Keratinocyte (primary cell): ENCODE results near the gene C20orf173. TPM values are rescaled to one million over a fixed set of nuclear protein-coding genes. Genes with fewer than 3 reads are reported as not detected.

ENCODE experiments used
- DNase-seq: peaks from one replicate; pipeline ENCODE4 v3.0.0-alpha.2; 2011; ENCODE audit warnings: low read depth, missing footprints, low spot score
- FAIRE-seq: peaks from 2 replicates; lab custom pipeline; 2011; peaks lifted over from hg19 to GRCh38; lab: Jason Lieb, UNC
- H2AFZ ChIP-seq: 2 replicates; pipeline ENCODE4 v1.6.0; 2012; ENCODE audit warnings: low read length, control low read depth, inconsistent platforms; ENCODE audit not compliant: control insufficient read depth
- H3K27ac ChIP-seq: 2 replicates; pipeline ENCODE4 v1.5.1; 2011; ENCODE audit warnings: low read length; ENCODE audit not compliant: control insufficient read depth, insufficient read depth
- H3K27me3 ChIP-seq: 3 replicates; pipeline ENCODE4 v1.6.0; 2011; ENCODE audit warnings: low read length; ENCODE audit not compliant: control insufficient read depth, insufficient read depth; ENCODE audit errors: extremely low read depth
- H3K36me3 ChIP-seq, 2 experiments: 2 replicates in 1 of 2; 3 replicates in 1 of 2; pipeline ENCODE4 v1.5.1; 2011; ENCODE audit warnings: low read length in 2 of 2, mild to moderate bottlenecking in 1 of 2; ENCODE audit not compliant: control insufficient read depth in 2 of 2, insufficient read depth in 2 of 2; ENCODE audit errors: extremely low read depth in 1 of 2
- H3K4me1 ChIP-seq: 3 replicates; pipeline ENCODE4 v1.5.1; 2011; ENCODE audit warnings: low read length; ENCODE audit not compliant: control insufficient read depth, insufficient read depth; ENCODE audit errors: extremely low read depth
- H3K4me2 ChIP-seq: 3 replicates; pipeline ENCODE4 v1.6.0; 2011; ENCODE audit warnings: low read depth, low read length; ENCODE audit not compliant: control insufficient read depth, insufficient read depth; ENCODE audit errors: extremely low read depth
- H3K4me3 ChIP-seq, 3 experiments: fragments of 200-600 bp in 1 of 3; sonication (generic) in 1 of 3; 2 replicates in 2 of 3; 3 replicates in 1 of 3; pipeline ENCODE4 v1.5.1; 2011 to 2016; ENCODE audit warnings: low read length in 3 of 3, mild to moderate bottlenecking in 3 of 3, control low read depth in 2 of 3, inconsistent platforms in 1 of 3, low read depth in 1 of 3, mixed read lengths in 1 of 3, mixed run types in 1 of 3, moderate library complexity in 1 of 3; ENCODE audit not compliant: control insufficient read depth in 2 of 3, insufficient read depth in 2 of 3; ENCODE audit errors: extremely low read depth in 1 of 3
- H3K79me2 ChIP-seq: 2 replicates; pipeline ENCODE4 v1.6.0; 2012; ENCODE audit warnings: low read length; ENCODE audit not compliant: control insufficient read depth, insufficient read depth
- H3K9ac ChIP-seq: 3 replicates; pipeline ENCODE4 v1.6.0; 2011; ENCODE audit warnings: low read length; ENCODE audit not compliant: control insufficient read depth, insufficient read depth; ENCODE audit errors: extremely low read depth
- H3K9me1 ChIP-seq: 3 replicates; pipeline ENCODE4 v1.6.0; 2011; ENCODE audit warnings: low read length; ENCODE audit not compliant: control insufficient read depth, insufficient read depth; ENCODE audit errors: extremely low read depth
- H3K9me3 ChIP-seq: 2 replicates; pipeline ENCODE4 v1.5.1; 2012; ENCODE audit warnings: low read depth, low read length; ENCODE audit not compliant: control insufficient read depth
- H4K20me1 ChIP-seq: 3 replicates; pipeline ENCODE4 v1.6.0; 2011; ENCODE audit warnings: low read length; ENCODE audit not compliant: control insufficient read depth, insufficient read depth; ENCODE audit errors: extremely low read depth
- EZH2 ChIP-seq: IDR thresholded peaks from one replicate; pipeline ENCODE4 v1.6.1; 2012; ENCODE audit warnings: inconsistent platforms, mild to moderate bottlenecking, low read length, moderate library complexity
- dilution Hi-C: fragments of 300-500 bp; cut with MboI; formaldehyde crosslinking; loops from one replicate; pipeline ENCODE4 v1.7.0; 2020; ENCODE audit warnings: low sequenced_read_pairs; ENCODE audit not compliant: extremely low pct_ligation_motif_present
- polyA plus RNA-seq, 5 experiments: library from polyadenylated mRNA; depleted of rRNA in 3 of 5; stranded (reverse) in 3 of 5; stranded (forward) in 1 of 5; unstranded in 1 of 5; fragments of >200 nt; gene quantifications; 1 replicate in 1 of 5; 2 replicates in 3 of 5; 3 replicates in 1 of 5; pipeline versions ENCODE4 v1.2.1 to v1.2.3, GENCODE V29; 2011 to 2012; ENCODE audit warnings: missing spikeins in 2 of 5, low read depth in 1 of 5, low replicate concordance in 1 of 5
- TF ChIP-seq, protein P1 (sequence below), 3 experiments: IDR thresholded peaks in 1 of 3; conservative IDR thresholded peaks in 1 of 3; optimal IDR thresholded peaks in 1 of 3; 2 replicates in 2 of 3; 3 replicates in 1 of 3; pipeline versions ENCODE3 to v1.5.1; 2011; ENCODE audit warnings: low read length in 3 of 3, mild to moderate bottlenecking in 3 of 3, moderate library complexity in 2 of 3, control low read depth in 1 of 3, inconsistent platforms in 1 of 3; ENCODE audit not compliant: insufficient read depth in 2 of 3; ENCODE audit errors: extremely low read depth in 1 of 3

The C20orf173 gene
- polyA plus RNA-seq, 1 donor (not counting 4 experiments of a cell fraction or from before 2014, with no cell fraction given), result not detected

DNA sequence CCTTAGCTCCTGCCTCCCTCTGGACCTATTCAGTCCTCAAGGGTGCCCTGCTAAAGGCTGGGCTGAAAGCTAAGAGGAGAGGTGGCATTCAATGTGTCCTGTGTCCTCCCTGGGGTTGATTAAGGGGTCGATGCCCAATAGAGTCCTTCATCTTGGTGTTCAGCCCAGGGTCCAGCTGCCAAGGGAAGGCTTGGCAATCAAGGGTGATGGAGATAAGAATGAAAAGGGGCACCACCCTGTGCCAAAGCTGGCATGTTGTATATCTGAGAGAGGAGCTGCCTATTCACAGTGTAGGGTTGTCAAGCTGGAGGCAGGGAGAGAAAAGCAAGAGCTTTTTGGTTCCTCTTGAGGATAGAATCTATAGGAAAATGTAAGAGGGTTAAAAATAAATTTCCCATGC lies 12.3 kb downstream of the C20orf173 start:
- H2AFZ ChIP-seq, result no peak overlapping the region
- H3K27ac ChIP-seq, result no peak overlapping the region
- DNase-seq, result no peak
- H3K9ac ChIP-seq, result no peak overlapping the region
- no peaks in the 10 kb centered on the region for H3K79me2 ChIP-seq
- dilution Hi-C loops, result no loop called here
- H3K27me3 ChIP-seq, result no peaks in the 10 kb centered on the region
- H4K20me1 ChIP-seq, result peaks cover 3% of the 10 kb centered on the region
- FAIRE-seq, result no peak
- no peak for TF ChIP-seq EZH2
- TF ChIP-seq, protein P1, sequence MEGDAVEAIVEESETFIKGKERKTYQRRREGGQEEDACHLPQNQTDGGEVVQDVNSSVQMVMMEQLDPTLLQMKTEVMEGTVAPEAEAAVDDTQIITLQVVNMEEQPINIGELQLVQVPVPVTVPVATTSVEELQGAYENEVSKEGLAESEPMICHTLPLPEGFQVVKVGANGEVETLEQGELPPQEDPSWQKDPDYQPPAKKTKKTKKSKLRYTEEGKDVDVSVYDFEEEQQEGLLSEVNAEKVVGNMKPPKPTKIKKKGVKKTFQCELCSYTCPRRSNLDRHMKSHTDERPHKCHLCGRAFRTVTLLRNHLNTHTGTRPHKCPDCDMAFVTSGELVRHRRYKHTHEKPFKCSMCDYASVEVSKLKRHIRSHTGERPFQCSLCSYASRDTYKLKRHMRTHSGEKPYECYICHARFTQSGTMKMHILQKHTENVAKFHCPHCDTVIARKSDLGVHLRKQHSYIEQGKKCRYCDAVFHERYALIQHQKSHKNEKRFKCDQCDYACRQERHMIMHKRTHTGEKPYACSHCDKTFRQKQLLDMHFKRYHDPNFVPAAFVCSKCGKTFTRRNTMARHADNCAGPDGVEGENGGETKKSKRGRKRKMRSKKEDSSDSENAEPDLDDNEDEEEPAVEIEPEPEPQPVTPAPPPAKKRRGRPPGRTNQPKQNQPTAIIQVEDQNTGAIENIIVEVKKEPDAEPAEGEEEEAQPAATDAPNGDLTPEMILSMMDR (optimal IDR thresholded peaks at IDR 0.05 in 1 of 3, IDR thresholded peaks at IDR 0.05 in 1 of 3, conservative IDR thresholded peaks at IDR 0.05 in 1 of 3; ENCODE audit: extremely low read depth in 1 of 3, insufficient read depth in 2 of 3, low read length in 3 of 3), result no peak
- H3K9me3 ChIP-seq, result no peaks in the 10 kb centered on the region
- no peak overlapping the region for H3K4me3 ChIP-seq
- peaks cover 0 to 6% of the 10 kb centered on the region in 2 experiments for H3K36me3 ChIP-seq
- no peaks in the 10 kb centered on the region for H3K9me1 ChIP-seq
- H3K4me2 ChIP-seq, result no peak overlapping the region
- peaks cover 13% of the 10 kb centered on the region for H3K4me1 ChIP-seq

DNA sequence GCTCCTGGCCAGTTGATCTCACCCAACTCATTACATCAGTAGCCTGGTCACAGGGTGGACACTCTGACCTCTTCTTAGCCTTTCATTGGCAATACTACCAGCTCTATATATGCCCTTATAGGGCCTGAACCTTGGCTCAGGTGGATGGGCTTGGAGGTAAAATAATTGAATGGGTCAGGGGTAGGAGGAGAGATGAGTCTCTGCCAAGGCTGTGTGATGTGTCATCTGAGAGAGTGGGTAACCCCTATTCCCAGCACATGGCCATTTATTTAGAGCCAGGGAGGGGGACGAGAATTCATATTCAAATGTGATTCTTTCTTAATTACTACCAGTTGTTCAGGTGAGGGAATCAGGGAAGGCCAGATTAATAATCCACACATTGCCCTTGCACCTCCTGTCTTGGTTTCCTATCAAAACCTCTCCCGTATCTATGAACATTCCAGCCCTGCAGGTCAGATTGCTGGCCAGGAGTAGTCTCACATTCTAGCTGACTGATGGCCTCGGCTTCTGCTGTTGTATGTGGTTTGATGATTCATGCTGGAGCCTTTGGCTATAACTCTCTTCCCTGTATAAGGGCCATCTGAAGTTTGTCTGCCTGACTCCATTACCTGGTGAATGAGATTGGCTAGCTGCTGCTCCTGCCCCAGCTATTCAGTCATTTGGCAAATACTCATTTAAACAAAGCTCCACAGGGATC lies 13.4 kb downstream of the C20orf173 start:
- H3K4me3 ChIP-seq, result no peak overlapping the region
- TF ChIP-seq, protein P1 (optimal IDR thresholded peaks at IDR 0.05 in 1 of 3, IDR thresholded peaks at IDR 0.05 in 1 of 3, conservative IDR thresholded peaks at IDR 0.05 in 1 of 3; ENCODE audit: extremely low read depth in 1 of 3, insufficient read depth in 2 of 3, low read length in 3 of 3), result no peak
- no peak for TF ChIP-seq EZH2
- H4K20me1 ChIP-seq, result peaks cover 3% of the 10 kb centered on the region
- no peak overlapping the region for H2AFZ ChIP-seq
- no peaks in the 10 kb centered on the region for H3K79me2 ChIP-seq
- dilution Hi-C loops, result no loop called here
- H3K4me1 ChIP-seq, result peaks cover 13% of the 10 kb centered on the region
- peak overlapping the region; percentile 38 for H3K4me2 ChIP-seq
- no peak overlapping the region for H3K9ac ChIP-seq
- no peaks in the 10 kb centered on the region for H3K9me1 ChIP-seq
- FAIRE-seq (peak; percentile 96), DNase-seq (peak; percentile 26)
- no peaks in the 10 kb centered on the region for H3K27me3 ChIP-seq
- H3K36me3 ChIP-seq, result peaks cover 6 to 11% of the 10 kb centered on the region in 2 experiments
- no peaks in the 10 kb centered on the region for H3K9me3 ChIP-seq
- no peak overlapping the region for H3K27ac ChIP-seq
